ENCODE results near the gene HM13.

The HM13 gene

DNA sequence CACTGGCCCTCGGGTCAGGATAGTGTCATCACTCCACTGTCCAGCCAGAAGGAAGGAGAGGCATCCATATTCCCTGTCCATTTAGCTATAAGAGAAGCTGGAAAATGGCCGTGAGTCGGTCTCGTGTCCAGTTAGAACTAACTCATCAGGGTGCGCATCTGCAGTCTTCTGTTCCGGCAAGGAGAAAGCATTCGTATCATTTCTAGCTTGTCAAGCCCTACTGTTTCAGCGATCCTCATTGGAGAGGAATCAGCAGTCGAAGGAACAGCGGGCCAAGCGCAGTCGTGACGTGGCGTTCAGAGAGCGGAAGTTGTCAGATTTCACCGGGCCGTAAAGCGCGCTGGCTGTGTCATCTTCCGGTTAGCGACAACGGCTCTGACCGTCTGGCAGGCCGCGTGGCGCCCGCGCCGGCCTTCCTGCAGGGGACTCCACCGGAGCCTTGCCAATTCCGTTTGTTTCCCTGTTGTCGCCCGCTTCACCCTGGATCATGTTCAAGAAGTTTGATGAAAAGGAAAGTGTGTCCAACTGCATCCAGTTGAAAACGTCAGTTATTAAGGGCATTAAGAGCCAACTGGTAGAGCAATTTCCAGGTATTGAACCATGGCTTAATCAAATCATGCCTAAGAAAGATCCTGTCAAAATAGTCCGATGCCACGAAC lies 32.9 kb downstream of the HM13 start:
- no peaks in the 10 kb centered on the region for H3K9me3 ChIP-seq (ENCODE audit: insufficient read depth, low read depth, low read length)
- 53% methylated on average over 36 of the region's 36 CpGs for WGBS
- no peaks in the 10 kb centered on the region for H3K27me3 ChIP-seq (ENCODE audit: insufficient read depth, low read length)
- peak overlapping the region; percentile 69 for H3K4me3 ChIP-seq (ENCODE audit: low read length)
- no peaks in the 10 kb centered on the region for H3K4me1 ChIP-seq (ENCODE audit: insufficient read depth, low read length)
- H3K9ac ChIP-seq (ENCODE audit: low read depth, low read length) = peak overlapping the region; percentile 89
- H3K27ac ChIP-seq (ENCODE audit: low read depth, low read length) = peak overlapping the region; percentile 86
- H3K36me3 ChIP-seq (ENCODE audit: insufficient read depth, low read length) = peaks cover 66% of the 10 kb centered on the region

DNA sequence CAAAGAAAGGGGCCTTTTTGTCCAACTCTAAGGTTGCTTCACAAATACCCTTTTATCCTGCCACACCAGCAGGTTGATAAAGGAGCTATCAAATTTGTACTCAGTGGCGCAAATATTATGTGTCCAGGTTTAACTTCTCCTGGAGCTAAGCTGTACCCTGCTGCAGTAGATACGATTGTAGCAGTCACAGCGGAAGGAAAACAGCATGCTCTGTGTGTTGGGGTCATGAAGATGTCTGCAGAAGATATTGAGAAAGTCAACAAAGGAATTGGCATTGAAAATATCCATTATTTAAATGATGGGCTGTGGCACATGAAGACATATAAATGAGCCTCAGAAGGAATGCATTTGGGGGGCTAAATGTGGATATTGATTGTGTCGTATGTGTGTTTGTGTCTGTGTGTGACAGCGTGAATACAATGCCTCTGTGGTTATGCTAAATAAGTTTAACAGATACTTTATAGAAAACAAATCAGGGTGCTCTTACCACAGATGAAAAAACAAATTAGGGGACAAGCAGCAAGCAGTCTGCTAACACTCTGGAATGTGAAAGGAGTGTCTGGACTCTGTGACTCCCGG lies 33.6 kb downstream of the HM13 start:
- Histone ChIP-seq H3K27ac (ENCODE audit: low read depth, low read length) (peak overlapping the region; percentile 19; the same call in 1 of the 2 replicates), H3K9me3 (ENCODE audit: insufficient read depth, low read depth, low read length) (no peaks in the 10 kb centered on the region), H3K4me3 (ENCODE audit: low read length) (peak overlapping the region; percentile 69), H3K27me3 (ENCODE audit: insufficient read depth, low read length) (no peaks in the 10 kb centered on the region), H3K36me3 (ENCODE audit: insufficient read depth, low read length) (peaks cover 69% of the 10 kb centered on the region), H3K9ac (ENCODE audit: low read depth, low read length) (peak overlapping the region; percentile 89), H3K4me1 (ENCODE audit: insufficient read depth, low read length) (no peaks in the 10 kb centered on the region)
- WGBS = 64% methylated on average over 6 of the region's 6 CpGs

DNA sequence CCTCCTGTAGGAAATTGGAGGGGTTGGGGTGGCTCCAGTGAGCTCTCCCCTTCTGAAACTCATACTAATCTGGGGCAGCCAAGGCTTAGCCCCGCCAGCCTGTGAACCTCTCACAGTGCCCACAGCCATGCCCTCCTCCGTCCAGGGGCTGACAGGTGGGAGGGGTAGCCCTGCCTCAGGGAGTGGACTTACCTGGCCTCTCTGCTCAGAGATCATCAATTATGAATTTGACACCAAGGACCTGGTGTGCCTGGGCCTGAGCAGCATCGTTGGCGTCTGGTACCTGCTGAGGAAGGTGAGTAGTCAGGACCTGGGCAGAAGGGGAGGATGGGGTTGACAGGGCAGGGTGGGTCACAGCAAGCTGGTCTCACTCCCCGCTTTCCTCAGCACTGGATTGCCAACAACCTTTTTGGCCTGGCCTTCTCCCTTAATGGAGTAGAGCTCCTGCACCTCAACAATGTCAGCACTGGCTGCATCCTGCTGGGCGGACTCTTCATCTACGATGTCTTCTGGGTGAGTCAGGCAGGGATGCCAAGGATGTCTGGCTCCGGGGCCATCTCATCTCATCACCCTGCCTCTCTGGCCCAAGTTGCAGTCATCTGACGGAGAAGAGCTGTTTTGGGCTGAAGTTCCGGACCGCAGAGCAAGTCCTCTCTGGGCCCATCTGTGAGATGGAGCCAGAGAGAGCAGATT lies 34.7 kb downstream of the HM13 start:
- Histone ChIP-seq H3K36me3 (ENCODE audit: insufficient read depth, low read length) (peaks cover 72% of the 10 kb centered on the region), H3K4me1 (ENCODE audit: insufficient read depth, low read length) (no peaks in the 10 kb centered on the region), H3K27ac (ENCODE audit: low read depth, low read length) (no peak overlapping the region), H3K9me3 (ENCODE audit: insufficient read depth, low read depth, low read length) (no peaks in the 10 kb centered on the region), H3K9ac (ENCODE audit: low read depth, low read length) (no peak overlapping the region), H3K4me3 (ENCODE audit: low read length) (no peak overlapping the region), H3K27me3 (ENCODE audit: insufficient read depth, low read length) (no peaks in the 10 kb centered on the region)
- 94% methylated on average over 11 of the region's 11 CpGs for WGBS

DNA sequence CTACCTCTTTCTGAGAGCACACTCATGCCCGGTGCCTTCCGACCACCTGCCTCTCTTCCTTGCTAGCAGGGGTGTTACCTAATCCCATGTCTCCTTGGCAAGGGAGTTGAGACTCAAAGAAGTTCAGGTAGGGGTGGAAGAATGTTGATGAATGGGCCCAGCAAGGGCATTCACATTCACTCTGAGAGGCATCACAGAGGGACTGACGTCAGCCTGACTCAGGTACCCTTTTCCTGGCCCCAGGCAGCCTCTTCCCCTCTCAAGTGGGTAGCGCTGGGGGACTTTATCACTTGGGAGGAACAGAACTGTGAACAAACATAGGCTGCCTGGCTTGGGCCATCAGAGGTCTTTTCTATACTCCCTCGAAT lies 35.3 kb downstream of the HM13 start:
- no peaks in the 10 kb centered on the region for H3K27me3 ChIP-seq (ENCODE audit: insufficient read depth, low read length)
- H3K27ac ChIP-seq (ENCODE audit: low read depth, low read length) = no peak overlapping the region
- H3K9ac ChIP-seq (ENCODE audit: low read depth, low read length) = no peak overlapping the region
- H3K9me3 ChIP-seq (ENCODE audit: insufficient read depth, low read depth, low read length) = no peaks in the 10 kb centered on the region
- H3K36me3 ChIP-seq (ENCODE audit: insufficient read depth, low read length) = peaks cover 70% of the 10 kb centered on the region
- no peak overlapping the region for H3K4me3 ChIP-seq (ENCODE audit: low read length)
- WGBS = 94% methylated on average over 5 of the region's 5 CpGs
- H3K4me1 ChIP-seq (ENCODE audit: insufficient read depth, low read length) = no peaks in the 10 kb centered on the region

DNA sequence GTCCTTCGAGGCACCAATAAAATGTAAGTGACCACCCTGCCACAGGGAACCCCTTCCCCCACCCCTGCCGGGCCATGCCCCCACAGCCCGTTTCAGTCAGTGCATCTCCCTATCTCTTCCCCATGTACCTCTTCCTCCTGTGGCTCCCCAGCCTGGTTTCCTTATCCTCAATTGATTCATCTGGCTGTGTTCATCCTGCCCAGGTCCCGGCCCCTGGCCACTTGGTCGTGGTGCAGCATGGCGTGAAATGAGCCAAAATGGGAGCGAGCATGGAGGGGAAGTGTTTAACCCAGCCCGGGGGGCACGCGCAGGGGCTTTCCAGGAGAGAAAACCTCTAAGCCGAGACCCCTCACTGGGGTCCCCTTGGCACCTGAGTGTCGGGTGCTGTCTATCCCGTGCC lies 35.9 kb downstream of the HM13 start:
- Histone ChIP-seq H3K4me1 (ENCODE audit: insufficient read depth, low read length) (no peaks in the 10 kb centered on the region), H3K9ac (ENCODE audit: low read depth, low read length) (no peak overlapping the region), H3K27ac (ENCODE audit: low read depth, low read length) (no peak overlapping the region), H3K27me3 (ENCODE audit: insufficient read depth, low read length) (no peaks in the 10 kb centered on the region), H3K4me3 (ENCODE audit: low read length) (no peak overlapping the region), H3K36me3 (ENCODE audit: insufficient read depth, low read length) (peaks cover 72% of the 10 kb centered on the region), H3K9me3 (ENCODE audit: insufficient read depth, low read depth, low read length) (no peaks in the 10 kb centered on the region)
- 94% methylated on average over 13 of the region's 13 CpGs for WGBS

DNA sequence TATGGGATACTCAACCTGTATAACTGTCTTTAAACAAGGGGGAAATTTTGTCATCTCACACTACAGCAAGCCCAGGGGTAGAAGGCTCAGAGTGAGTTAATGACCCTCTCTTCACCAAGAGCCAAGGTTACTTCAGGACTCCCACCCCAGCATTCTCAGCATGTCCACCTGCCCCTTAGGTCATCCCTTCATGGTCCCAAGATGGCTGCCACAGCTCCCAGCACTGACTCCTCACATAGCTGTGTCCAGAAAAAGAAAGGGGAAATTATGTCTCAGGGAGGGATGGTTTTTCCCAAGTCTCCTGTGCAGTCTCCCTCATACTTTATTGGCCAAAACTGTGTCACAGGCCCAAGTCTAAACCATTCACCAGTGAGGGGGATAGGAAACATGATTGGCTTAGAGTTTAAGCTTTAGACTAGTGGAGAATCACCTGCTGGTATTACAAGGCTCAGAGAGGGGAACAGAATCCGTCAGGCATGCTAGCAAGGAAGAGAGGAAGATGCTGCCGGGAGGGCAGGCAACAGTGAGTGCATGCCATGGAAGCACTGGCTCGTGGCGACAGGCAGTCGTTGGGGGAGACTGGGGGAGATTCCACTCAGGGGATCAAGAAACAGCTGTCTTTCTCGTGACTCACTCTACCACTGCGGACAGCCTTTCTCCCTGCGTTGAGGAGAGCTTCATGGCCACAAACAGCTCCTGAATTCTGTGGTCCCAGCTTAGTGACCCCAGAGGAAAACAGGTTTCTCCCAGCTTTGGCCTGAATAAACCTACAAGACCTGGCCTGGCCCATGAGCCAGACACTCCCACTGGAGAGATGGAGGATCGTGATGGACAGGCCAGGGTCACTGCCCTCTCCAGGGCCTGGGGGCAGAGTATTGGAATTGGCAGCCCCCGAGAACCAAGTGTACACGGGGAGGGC lies 37.2 kb downstream of the HM13 start:
- Histone ChIP-seq H3K9ac (ENCODE audit: low read depth, low read length) (no peak overlapping the region), H3K9me3 (ENCODE audit: insufficient read depth, low read depth, low read length) (no peaks in the 10 kb centered on the region), H3K4me3 (ENCODE audit: low read length) (no peak overlapping the region), H3K4me1 (ENCODE audit: insufficient read depth, low read length) (no peaks in the 10 kb centered on the region), H3K36me3 (ENCODE audit: insufficient read depth, low read length) (peaks cover 77% of the 10 kb centered on the region), H3K27ac (ENCODE audit: low read depth, low read length) (no peak overlapping the region), H3K27me3 (ENCODE audit: insufficient read depth, low read length) (no peaks in the 10 kb centered on the region)
- 95% methylated on average over 11 of the region's 11 CpGs for WGBS

DNA sequence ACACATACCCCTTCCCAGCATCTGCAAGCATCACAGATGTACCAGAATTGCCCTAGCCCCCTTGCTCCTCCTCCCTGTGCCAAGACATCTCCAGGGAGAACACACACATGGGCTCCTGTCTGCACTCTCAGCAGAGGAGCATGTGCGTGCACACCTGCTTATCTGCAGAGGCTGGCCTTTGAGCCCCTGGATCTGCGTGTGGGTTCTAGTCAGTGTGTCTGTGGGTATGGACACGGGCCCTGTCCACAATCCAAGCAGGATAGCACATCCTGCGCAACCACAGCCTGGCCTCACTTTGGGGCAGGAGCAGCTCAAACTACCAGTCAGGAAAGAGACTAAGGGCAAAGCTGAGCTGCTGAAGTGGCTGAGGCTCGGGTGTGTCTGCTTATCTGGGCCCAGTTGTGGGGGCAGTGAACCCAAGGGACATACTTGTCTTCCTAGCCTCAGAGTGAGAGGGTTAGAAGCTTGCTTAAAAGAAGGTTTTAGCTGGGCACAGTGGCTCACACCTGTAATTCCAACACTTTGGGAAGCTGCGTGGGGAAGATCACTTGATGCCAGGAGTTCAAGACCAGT lies 41.0 kb downstream of the HM13 start:
- Histone ChIP-seq H3K4me3 (ENCODE audit: low read length) (no peak overlapping the region), H3K27ac (ENCODE audit: low read depth, low read length) (no peak overlapping the region), H3K4me1 (ENCODE audit: insufficient read depth, low read length) (peaks cover 4% of the 10 kb centered on the region), H3K9ac (ENCODE audit: low read depth, low read length) (no peak overlapping the region), H3K9me3 (ENCODE audit: insufficient read depth, low read depth, low read length) (no peaks in the 10 kb centered on the region), H3K27me3 (ENCODE audit: insufficient read depth, low read length) (no peaks in the 10 kb centered on the region), H3K36me3 (ENCODE audit: insufficient read depth, low read length) (peaks cover 52% of the 10 kb centered on the region)
- 97% methylated on average over 6 of the region's 6 CpGs for WGBS

DNA sequence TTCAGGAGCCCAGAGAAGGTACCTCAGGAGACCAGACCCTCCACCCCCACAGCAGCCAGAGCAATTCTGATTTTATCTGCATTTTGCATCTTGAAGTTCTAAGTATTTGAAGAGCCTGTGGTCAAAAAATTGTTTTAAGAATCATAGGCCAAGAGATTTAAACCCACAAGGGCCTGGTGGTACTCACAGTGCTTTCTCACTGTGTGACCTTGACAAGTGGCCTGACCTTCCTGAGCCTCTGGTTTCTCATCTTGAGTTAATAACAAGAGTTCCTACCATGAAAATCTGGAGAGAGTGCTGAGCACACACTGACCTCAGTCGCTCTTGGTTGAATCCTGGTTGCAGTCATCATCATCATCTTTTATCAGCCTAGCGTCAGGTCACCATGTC lies 45.5 kb downstream of the HM13 start:
- Histone ChIP-seq H3K27ac (ENCODE audit: low read depth, low read length) (peak overlapping the region; percentile 6; the same call in 1 of the 2 replicates), H3K4me1 (ENCODE audit: insufficient read depth, low read length) (peaks cover 6% of the 10 kb centered on the region), H3K36me3 (ENCODE audit: insufficient read depth, low read length) (peaks cover 57% of the 10 kb centered on the region), H3K4me3 (ENCODE audit: low read length) (no peak overlapping the region), H3K9me3 (ENCODE audit: insufficient read depth, low read depth, low read length) (no peaks in the 10 kb centered on the region), H3K9ac (ENCODE audit: low read depth, low read length) (no peak overlapping the region), H3K27me3 (ENCODE audit: insufficient read depth, low read length) (no peaks in the 10 kb centered on the region)
- WGBS = 85% methylated on average over 2 of the region's 2 CpGs

DNA sequence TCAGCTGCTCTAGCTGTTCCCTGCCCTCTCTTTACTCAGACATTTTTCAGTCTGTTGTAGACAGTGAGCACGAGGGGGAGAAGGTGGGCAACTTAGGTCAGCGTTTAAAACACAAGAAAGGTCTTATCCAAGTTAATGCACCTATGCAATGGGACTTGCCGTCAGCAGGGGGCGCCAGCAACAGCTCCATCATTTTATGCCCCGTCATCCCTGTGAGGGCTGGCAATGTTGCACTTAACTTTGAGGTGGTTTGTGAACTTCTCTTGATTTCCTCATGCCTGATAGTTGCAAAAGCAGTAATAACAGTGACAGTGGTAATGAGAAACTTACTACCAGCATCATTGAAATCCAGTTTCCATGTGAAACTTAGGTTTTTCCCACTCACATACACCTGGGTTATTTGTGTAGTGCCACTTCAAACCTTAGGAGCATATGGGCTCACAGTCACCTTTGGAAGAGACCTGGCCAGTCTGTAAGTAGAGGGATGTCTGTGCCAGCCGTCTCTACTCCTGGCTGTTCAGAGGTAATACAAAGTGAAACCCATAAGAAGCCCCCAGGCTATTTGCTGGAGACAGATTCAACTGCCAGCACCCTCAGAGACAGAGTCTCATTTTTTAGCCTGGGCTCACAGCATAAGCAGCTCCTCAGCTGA lies 46.0 kb downstream of the HM13 start:
- H3K4me1 ChIP-seq (ENCODE audit: insufficient read depth, low read length) = peaks cover 6% of the 10 kb centered on the region
- no peak overlapping the region for H3K4me3 ChIP-seq (ENCODE audit: low read length)
- H3K36me3 ChIP-seq (ENCODE audit: insufficient read depth, low read length) = peaks cover 52% of the 10 kb centered on the region
- no peaks in the 10 kb centered on the region for H3K9me3 ChIP-seq (ENCODE audit: insufficient read depth, low read depth, low read length)
- H3K27ac ChIP-seq (ENCODE audit: low read depth, low read length) = peak overlapping the region; percentile 48; the same call in 1 of the 2 replicates
- no peaks in the 10 kb centered on the region for H3K27me3 ChIP-seq (ENCODE audit: insufficient read depth, low read length)
- 35% methylated on average over 6 of the region's 6 CpGs for WGBS
- no peak overlapping the region; the same call in 1 of the 2 replicates for H3K9ac ChIP-seq (ENCODE audit: low read depth, low read length)

DNA sequence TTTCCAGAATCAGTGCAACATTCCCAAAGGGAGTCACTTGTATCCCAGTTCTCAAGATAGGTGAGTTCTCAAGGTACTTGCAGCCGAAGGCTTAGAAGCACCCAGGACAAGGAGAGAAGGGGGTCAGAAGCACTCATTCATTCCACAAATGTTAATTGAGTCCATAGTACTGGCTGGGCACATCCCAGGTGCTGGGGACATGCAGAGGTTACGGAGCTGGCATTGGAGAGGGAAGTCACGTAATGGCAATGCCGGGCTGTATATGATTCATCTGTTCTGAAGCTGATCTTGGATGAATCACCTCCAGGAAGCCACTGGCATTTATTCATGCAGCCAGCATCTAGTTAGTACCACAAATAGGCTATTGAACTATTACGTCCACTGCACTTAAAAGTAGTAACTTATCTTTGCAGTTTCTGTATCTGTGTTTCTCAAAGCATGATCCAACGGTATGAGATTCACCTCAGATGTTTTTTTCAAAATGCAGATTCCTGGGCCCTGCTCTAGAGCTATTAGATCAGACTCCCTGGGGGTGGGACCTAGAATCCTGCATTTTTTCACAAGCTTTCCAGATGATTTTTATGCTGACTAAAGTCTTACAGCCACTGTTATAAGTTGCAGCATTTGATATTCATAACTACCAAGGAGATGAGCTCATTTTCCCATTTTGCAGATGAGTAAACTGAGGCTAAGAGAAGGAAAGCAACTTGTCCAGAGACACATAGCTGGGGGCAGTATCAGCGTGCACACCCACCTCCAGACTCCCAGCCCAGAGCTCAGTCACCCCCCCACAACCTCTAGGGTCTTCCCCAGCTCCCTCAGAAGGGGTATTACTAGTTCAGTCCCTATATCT lies 46.7 kb downstream of the HM13 start:
- Histone ChIP-seq H3K4me1 (ENCODE audit: insufficient read depth, low read length) (peaks cover 6% of the 10 kb centered on the region), H3K4me3 (ENCODE audit: low read length) (no peak overlapping the region), H3K9me3 (ENCODE audit: insufficient read depth, low read depth, low read length) (no peaks in the 10 kb centered on the region), H3K9ac (ENCODE audit: low read depth, low read length) (no peak overlapping the region), H3K36me3 (ENCODE audit: insufficient read depth, low read length) (peaks cover 55% of the 10 kb centered on the region), H3K27ac (ENCODE audit: low read depth, low read length) (peak overlapping the region; percentile 48; the same call in 1 of the 2 replicates), H3K27me3 (ENCODE audit: insufficient read depth, low read length) (no peaks in the 10 kb centered on the region)
- 92% methylated on average over 7 of the region's 7 CpGs for WGBS

Data from HUES64 (cell line).